GM21619 (cell line): ENCODE data around the gene HOXA1.
A peak's percentile ranks its signal among the peaks of the same experiment; 100 is the strongest.

Experiments
- ATAC-seq: cut with Tn5 transposase; IDR thresholded peaks from one replicate; pipeline ENCODE4 v1.9.1; 2021; ENCODE audit not compliant: unreplicated experiment

Gene HOXA1

GRCh38 chr7:27132214-27132613 lies 36.4 kb upstream of the HOXA1 start:
- no peak for ATAC-seq

GRCh38 chr7:27131390-27131819 lies 35.6 kb upstream of the HOXA1 start:
- ATAC-seq, result no peak

- peak; percentile 67 for ATAC-seq
These were observed 35.0 kb upstream of the HOXA1 start, which contains the start of gene HOXA4 for GRCh38 chr7:27130540-27131389. Gene HOXA4 (minus strand): TSS chr7:27130757. CDS start chr7:27130733, 24 bp downstream.

- ATAC-seq, result no peak
These were observed 34.1 kb upstream of the HOXA1 start for GRCh38 chr7:27129729-27130539.

- ATAC-seq, result no peak
These were observed 33.3 kb upstream of the HOXA1 start for GRCh38 chr7:27128776-27129728.

GRCh38 chr7:27128034-27128433 lies 32.2 kb upstream of the HOXA1 start:
- no peak for ATAC-seq

GRCh38 chr7:27126596-27127327 lies 31.0 kb upstream of the HOXA1 start:
- no peak for ATAC-seq

- ATAC-seq, result no peak
These were observed 30.2 kb upstream of the HOXA1 start for GRCh38 chr7:27125986-27126394.

GRCh38 chr7:27124902-27125689 lies 29.3 kb upstream of the HOXA1 start:
- ATAC-seq, result no peak

GRCh38 chr7:27124096-27124901 lies 28.5 kb upstream of the HOXA1 start:
- ATAC-seq, result no peak

GRCh38 chr7:27123477-27124053 lies 27.8 kb upstream of the HOXA1 start:
- ATAC-seq, result no peak

- no peak for ATAC-seq
These were observed 27.2 kb upstream of the HOXA1 start for GRCh38 chr7:27123007-27123476.

GRCh38 chr7:27122077-27122910 lies 26.5 kb upstream of the HOXA1 start:
- ATAC-seq, result no peak

- ATAC-seq, result no peak
These were observed 25.9 kb upstream of the HOXA1 start for GRCh38 chr7:27121684-27122076.

GRCh38 chr7:27119412-27119911 lies 23.7 kb upstream of the HOXA1 start:
- no peak for ATAC-seq

GRCh38 chr7:27118580-27118979 lies 22.8 kb upstream of the HOXA1 start:
- no peak for ATAC-seq
